ENCODE results near the gene C17orf67. TPM values are rescaled to one million over a fixed set of nuclear protein-coding genes. Genes with fewer than 3 reads are reported as not detected.
"Not testable (repeated sequence)": the region's sequence is repeated elsewhere in the genome, so short reads cannot be mapped to it uniquely, and the experiment has no call there.

Gene C17orf67
- polyA plus RNA-seq, 2 donors: 0.44 to 2.1 TPM

DNA sequence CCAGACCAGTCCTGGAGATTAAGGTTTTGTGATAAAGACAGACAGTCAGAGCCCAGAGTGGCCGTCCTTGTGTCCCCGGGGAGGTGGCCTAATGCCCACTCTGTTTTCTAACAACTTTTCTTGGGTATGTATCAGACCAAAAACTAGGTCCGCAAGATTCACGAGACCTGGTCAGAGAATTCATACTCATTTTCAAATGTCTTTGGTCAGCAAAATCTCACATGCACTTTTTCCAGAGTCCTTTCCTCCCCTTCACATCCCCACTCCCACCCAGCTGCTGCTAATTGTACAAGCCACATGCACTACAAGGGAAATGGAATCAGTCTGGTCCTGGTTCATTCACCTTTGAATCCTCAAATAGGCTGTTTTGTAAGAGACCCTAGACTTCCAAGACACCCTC is 61.7 kb downstream of the C17orf67 start:
- Histone ChIP-seq H3K27ac (ENCODE audit: low read depth in 2 of 2, low read length in 1 of 2) (no peak overlapping the region), H3K27me3 (ENCODE audit: control insufficient read depth in 1 of 2, insufficient read depth in 2 of 2, low read length in 2 of 2) (no peaks in the 10 kb centered on the region), H3K36me3 (ENCODE audit: control insufficient read depth in 2 of 2, insufficient read depth in 2 of 2, low read length in 1 of 2) (no peaks in the 10 kb centered on the region), H3K9me3 (ENCODE audit: control insufficient read depth in 2 of 2, insufficient read depth in 1 of 2, low read depth in 1 of 2, low read length in 1 of 2) (no peaks in the 10 kb centered on the region), H3K4me3 (ENCODE audit: low read depth in 1 of 2, low read length in 2 of 2) (no peak overlapping the region), H3K4me1 (ENCODE audit: control insufficient read depth in 2 of 2, insufficient read depth in 2 of 2, low read length in 1 of 2) (no peaks in the 10 kb centered on the region)
- 84 to 89% methylated on average over 4 of the region's 4 CpGs for WGBS, 2 donors

DNA sequence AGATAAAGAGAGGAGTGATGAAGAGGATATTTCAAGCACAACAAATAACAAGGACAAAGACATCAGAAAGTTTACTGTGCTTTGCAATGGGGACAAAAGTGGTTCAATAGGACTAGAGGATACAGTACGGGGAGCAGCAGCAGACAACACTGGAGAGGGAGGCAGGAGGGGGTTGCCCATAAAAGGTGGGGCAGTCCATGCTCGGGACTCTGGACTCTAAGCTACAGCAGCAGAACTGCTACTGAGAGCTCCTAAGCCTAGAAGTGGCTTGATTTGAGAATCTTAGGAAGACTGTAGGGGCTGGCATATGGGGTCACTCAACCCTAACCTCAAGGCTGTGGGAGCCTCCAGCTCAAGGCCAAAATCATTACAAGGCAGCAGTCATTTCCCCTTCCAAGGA is 62.2 kb downstream of the C17orf67 start:
- Histone ChIP-seq H3K36me3 (ENCODE audit: control insufficient read depth in 2 of 2, insufficient read depth in 2 of 2, low read length in 1 of 2) (no peaks in the 10 kb centered on the region), H3K4me1 (ENCODE audit: control insufficient read depth in 2 of 2, insufficient read depth in 2 of 2, low read length in 1 of 2) (no peaks in the 10 kb centered on the region), H3K4me3 (ENCODE audit: low read depth in 1 of 2, low read length in 2 of 2) (no peak overlapping the region), H3K27ac (ENCODE audit: low read depth in 2 of 2, low read length in 1 of 2) (no peak overlapping the region), H3K9me3 (ENCODE audit: control insufficient read depth in 2 of 2, insufficient read depth in 1 of 2, low read depth in 1 of 2, low read length in 1 of 2) (no peaks in the 10 kb centered on the region), H3K27me3 (ENCODE audit: control insufficient read depth in 1 of 2, insufficient read depth in 2 of 2, low read length in 2 of 2) (no peaks in the 10 kb centered on the region)
- WGBS, 2 donors: 87 to 89% methylated on average over 2 of the region's 2 CpGs

DNA sequence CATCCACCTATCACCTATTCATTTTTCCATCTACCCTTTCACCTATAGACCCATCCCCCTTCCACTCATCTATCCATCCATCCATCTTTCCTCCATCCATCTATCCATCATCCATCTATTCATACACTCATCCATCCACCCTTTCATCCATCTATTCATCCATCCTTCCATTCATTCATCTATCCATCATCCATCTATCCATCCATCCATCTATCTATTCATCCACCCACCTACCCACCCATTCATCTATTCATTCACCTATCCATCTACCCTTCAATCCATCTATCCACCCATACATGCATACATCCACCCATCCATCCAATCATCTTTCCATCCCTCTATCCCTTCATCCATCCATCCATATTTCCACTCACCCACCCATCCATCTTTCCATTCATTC is 63.3 kb downstream of the C17orf67 start:
- Histone ChIP-seq H3K4me3 (ENCODE audit: low read depth in 1 of 2, low read length in 2 of 2) (no peak overlapping the region), H3K27me3 (ENCODE audit: control insufficient read depth in 1 of 2, insufficient read depth in 2 of 2, low read length in 2 of 2) (no peaks in the 10 kb centered on the region), H3K27ac (ENCODE audit: low read depth in 2 of 2, low read length in 1 of 2) (no peak overlapping the region), H3K4me1 (ENCODE audit: control insufficient read depth in 2 of 2, insufficient read depth in 2 of 2, low read length in 1 of 2) (no peaks in the 10 kb centered on the region), H3K36me3 (ENCODE audit: control insufficient read depth in 2 of 2, insufficient read depth in 2 of 2, low read length in 1 of 2) (no peaks in the 10 kb centered on the region), H3K9me3 (ENCODE audit: control insufficient read depth in 2 of 2, insufficient read depth in 1 of 2, low read depth in 1 of 2, low read length in 1 of 2) (no peaks in the 10 kb centered on the region)

DNA sequence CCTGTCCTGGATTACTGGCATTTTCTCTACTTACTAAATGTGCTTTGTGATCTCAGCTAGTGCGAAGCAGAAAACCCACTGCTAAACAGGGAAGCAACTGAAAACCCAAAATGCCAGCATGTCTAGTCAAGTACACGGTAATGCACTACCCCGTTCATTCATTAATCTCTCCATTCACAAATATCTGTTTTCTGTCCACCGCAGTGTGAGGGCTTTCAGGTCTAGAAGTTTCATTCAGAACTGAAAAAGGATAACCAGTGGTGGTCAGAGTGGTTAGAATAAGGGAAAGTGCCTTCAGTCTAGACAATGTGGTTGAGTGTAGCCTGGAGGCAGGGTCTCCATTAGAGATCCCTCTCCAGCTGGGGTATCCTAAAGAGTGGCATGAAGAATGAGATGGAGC is 68.3 kb downstream of the C17orf67 start:
- no peak overlapping the region for H3K27ac ChIP-seq (ENCODE audit: low read depth in 2 of 2, low read length in 1 of 2)
- H3K4me3 ChIP-seq (ENCODE audit: low read depth in 1 of 2, low read length in 2 of 2): no peak overlapping the region
- H3K4me1 ChIP-seq (ENCODE audit: control insufficient read depth in 2 of 2, insufficient read depth in 2 of 2, low read length in 1 of 2): no peaks in the 10 kb centered on the region
- H3K36me3 ChIP-seq (ENCODE audit: control insufficient read depth in 2 of 2, insufficient read depth in 2 of 2, low read length in 1 of 2): no peaks in the 10 kb centered on the region
- WGBS, 2 donors: 78 to 79% methylated on average over 4 of the region's 4 CpGs
- H3K27me3 ChIP-seq (ENCODE audit: control insufficient read depth in 1 of 2, insufficient read depth in 2 of 2, low read length in 2 of 2): no peaks in the 10 kb centered on the region
- H3K9me3 ChIP-seq (ENCODE audit: control insufficient read depth in 2 of 2, insufficient read depth in 1 of 2, low read depth in 1 of 2, low read length in 1 of 2): peaks cover 0 to 5% of the 10 kb centered on the region in 2 donors

DNA sequence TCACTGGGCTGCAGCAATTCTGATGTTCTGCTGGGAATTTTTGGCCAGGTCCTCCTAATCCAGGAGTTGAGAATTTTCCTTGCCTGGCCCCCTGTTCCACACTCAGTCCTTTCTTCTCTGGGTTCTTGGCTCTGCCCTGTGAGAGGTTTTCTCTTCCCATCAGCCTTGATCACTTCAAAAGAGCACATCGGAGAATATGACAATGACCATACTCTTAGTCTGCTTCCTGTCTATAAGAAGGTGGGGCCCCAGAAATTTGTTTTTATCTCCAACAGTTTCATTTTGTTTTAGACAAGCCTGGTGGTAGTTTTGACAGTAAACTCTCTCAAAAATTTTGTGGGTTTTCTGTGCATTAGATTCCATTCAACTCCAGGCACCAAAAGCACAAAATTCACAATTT is 70.7 kb downstream of the C17orf67 start:
- no peaks in the 10 kb centered on the region for H3K4me1 ChIP-seq (ENCODE audit: control insufficient read depth in 2 of 2, insufficient read depth in 2 of 2, low read length in 1 of 2)
- WGBS, 2 donors: 55 to 56% methylated on average over 1 of the region's 1 CpG
- H3K27me3 ChIP-seq (ENCODE audit: control insufficient read depth in 1 of 2, insufficient read depth in 2 of 2, low read length in 2 of 2): no peaks in the 10 kb centered on the region
- H3K27ac ChIP-seq (ENCODE audit: low read depth in 2 of 2, low read length in 1 of 2): no peak overlapping the region
- H3K36me3 ChIP-seq (ENCODE audit: control insufficient read depth in 2 of 2, insufficient read depth in 2 of 2, low read length in 1 of 2): no peaks in the 10 kb centered on the region
- H3K9me3 ChIP-seq (ENCODE audit: control insufficient read depth in 2 of 2, insufficient read depth in 1 of 2, low read depth in 1 of 2, low read length in 1 of 2): peaks cover 0 to 5% of the 10 kb centered on the region in 2 donors
- H3K4me3 ChIP-seq (ENCODE audit: low read depth in 1 of 2, low read length in 2 of 2): no peak overlapping the region

DNA sequence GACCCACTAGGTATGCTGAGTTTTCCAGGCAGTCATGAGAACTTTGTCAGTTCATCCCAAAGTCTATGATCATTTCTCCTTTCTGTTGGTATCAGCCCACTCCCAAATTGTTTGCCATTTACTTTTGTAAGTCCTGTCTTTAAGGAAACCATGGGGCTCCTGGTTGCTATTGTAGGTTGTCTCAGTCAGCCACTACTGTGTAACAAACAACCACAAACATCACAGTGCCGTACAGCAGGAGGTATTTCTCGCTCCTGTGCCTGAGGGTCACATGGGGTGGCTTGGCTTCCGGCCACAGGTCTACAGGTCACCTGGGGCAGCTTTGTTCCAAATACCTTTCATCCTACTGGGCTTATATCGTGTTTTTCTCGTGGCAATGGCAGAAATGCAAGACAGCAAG is 71.6 kb downstream of the C17orf67 start:
- H3K9me3 ChIP-seq (ENCODE audit: control insufficient read depth in 2 of 2, insufficient read depth in 1 of 2, low read depth in 1 of 2, low read length in 1 of 2): peaks cover 0 to 5% of the 10 kb centered on the region in 2 donors
- no peaks in the 10 kb centered on the region for H3K27me3 ChIP-seq (ENCODE audit: control insufficient read depth in 1 of 2, insufficient read depth in 2 of 2, low read length in 2 of 2)
- H3K36me3 ChIP-seq (ENCODE audit: control insufficient read depth in 2 of 2, insufficient read depth in 2 of 2, low read length in 1 of 2): no peaks in the 10 kb centered on the region
- H3K4me3 ChIP-seq (ENCODE audit: low read depth in 1 of 2, low read length in 2 of 2): no peak overlapping the region
- 86 to 90% methylated on average over 5 of the region's 5 CpGs for WGBS, 2 donors
- no peaks in the 10 kb centered on the region for H3K4me1 ChIP-seq (ENCODE audit: control insufficient read depth in 2 of 2, insufficient read depth in 2 of 2, low read length in 1 of 2)
- H3K27ac ChIP-seq (ENCODE audit: low read depth in 2 of 2, low read length in 1 of 2): no peak overlapping the region

DNA sequence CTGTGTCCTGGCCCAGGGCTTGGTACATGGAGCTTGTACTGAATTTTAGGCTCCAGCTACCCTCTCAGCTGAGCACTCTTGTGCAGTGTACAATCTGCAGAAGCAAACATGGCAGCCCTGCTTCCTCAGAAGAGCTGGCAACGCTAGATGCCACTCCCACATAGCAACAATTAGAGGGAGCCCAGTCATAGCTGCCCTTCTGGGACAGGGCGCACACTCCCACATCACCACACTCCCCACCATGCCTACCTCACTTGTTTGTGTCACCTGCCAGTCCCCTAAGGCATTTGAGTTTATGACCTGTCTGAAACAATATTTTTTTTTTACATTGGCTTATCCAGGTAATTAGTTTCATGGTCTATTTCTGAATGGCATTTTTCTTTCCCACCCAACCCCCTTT is 72.3 kb downstream of the C17orf67 start:
- no peaks in the 10 kb centered on the region for H3K36me3 ChIP-seq (ENCODE audit: control insufficient read depth in 2 of 2, insufficient read depth in 2 of 2, low read length in 1 of 2)
- H3K9me3 ChIP-seq (ENCODE audit: control insufficient read depth in 2 of 2, insufficient read depth in 1 of 2, low read depth in 1 of 2, low read length in 1 of 2): peaks cover 0 to 5% of the 10 kb centered on the region in 2 donors
- WGBS, 2 donors: 74 to 85% methylated on average over 2 of the region's 2 CpGs
- H3K4me1 ChIP-seq (ENCODE audit: control insufficient read depth in 2 of 2, insufficient read depth in 2 of 2, low read length in 1 of 2): no peaks in the 10 kb centered on the region
- H3K27me3 ChIP-seq (ENCODE audit: control insufficient read depth in 1 of 2, insufficient read depth in 2 of 2, low read length in 2 of 2): no peaks in the 10 kb centered on the region
- H3K4me3 ChIP-seq (ENCODE audit: low read depth in 1 of 2, low read length in 2 of 2): no peak overlapping the region
- H3K27ac ChIP-seq (ENCODE audit: low read depth in 2 of 2, low read length in 1 of 2): no peak overlapping the region

DNA sequence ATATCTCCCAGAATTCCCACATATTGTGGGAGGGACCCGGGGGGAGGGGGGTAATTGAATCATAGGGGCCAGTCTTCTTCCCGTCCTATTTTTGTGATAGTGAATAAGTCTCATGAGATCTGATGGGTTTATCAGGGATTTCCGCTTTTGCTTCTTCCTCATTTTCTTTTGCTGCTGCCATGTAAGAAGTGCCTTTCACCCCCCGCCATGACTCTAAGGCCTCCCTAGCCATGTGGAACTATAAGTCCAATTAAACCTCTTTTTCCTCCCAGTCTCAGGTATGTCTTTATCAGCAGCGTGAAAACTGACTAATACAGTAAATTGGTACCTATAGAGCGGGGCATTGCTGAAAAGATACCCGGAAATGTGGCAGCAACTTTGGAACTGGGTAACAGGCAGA is 76.1 kb downstream of the C17orf67 start:
- H3K4me1 ChIP-seq (ENCODE audit: control insufficient read depth in 2 of 2, insufficient read depth in 2 of 2, low read length in 1 of 2); H3K27ac ChIP-seq (ENCODE audit: low read depth in 2 of 2, low read length in 1 of 2); H3K36me3 ChIP-seq (ENCODE audit: control insufficient read depth in 2 of 2, insufficient read depth in 2 of 2, low read length in 1 of 2); H3K9me3 ChIP-seq (ENCODE audit: control insufficient read depth in 2 of 2, insufficient read depth in 1 of 2, low read depth in 1 of 2, low read length in 1 of 2); H3K27me3 ChIP-seq (ENCODE audit: control insufficient read depth in 1 of 2, insufficient read depth in 2 of 2, low read length in 2 of 2); H3K4me3 ChIP-seq (ENCODE audit: low read depth in 1 of 2, low read length in 2 of 2): not testable (repeated sequence)
- WGBS, 2 donors: 91 to 93% methylated on average over 7 of the region's 7 CpGs

DNA sequence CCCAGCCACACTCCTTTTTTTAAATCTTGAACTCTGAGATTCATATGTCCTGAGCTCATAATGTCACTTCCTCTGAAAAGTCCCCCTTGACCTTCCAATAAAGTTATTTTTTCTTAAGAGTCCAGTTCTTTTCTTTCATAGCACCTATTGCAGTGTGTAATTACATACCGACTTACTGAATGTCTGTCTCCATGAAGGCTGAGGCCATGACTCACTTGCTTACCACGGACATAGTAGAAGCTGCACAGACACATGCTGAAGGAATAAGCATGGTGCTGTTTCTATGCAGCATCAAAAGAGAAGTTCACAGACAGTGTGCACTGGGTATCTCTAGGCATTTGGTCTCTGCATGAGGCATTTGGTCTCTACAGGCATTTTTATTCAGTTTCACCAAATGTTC is 77.2 kb downstream of the C17orf67 start:
- Histone ChIP-seq H3K27ac (ENCODE audit: low read depth in 2 of 2, low read length in 1 of 2) (no peak overlapping the region), H3K36me3 (ENCODE audit: control insufficient read depth in 2 of 2, insufficient read depth in 2 of 2, low read length in 1 of 2) (no peaks in the 10 kb centered on the region), H3K4me1 (ENCODE audit: control insufficient read depth in 2 of 2, insufficient read depth in 2 of 2, low read length in 1 of 2) (no peaks in the 10 kb centered on the region), H3K27me3 (ENCODE audit: control insufficient read depth in 1 of 2, insufficient read depth in 2 of 2, low read length in 2 of 2) (no peaks in the 10 kb centered on the region), H3K9me3 (ENCODE audit: control insufficient read depth in 2 of 2, insufficient read depth in 1 of 2, low read depth in 1 of 2, low read length in 1 of 2) (peaks cover 0 to 2% of the 10 kb centered on the region in 2 donors), H3K4me3 (ENCODE audit: low read depth in 1 of 2, low read length in 2 of 2) (no peak overlapping the region)
- WGBS, 2 donors: 58 to 63% methylated on average over 2 of the region's 2 CpGs

DNA sequence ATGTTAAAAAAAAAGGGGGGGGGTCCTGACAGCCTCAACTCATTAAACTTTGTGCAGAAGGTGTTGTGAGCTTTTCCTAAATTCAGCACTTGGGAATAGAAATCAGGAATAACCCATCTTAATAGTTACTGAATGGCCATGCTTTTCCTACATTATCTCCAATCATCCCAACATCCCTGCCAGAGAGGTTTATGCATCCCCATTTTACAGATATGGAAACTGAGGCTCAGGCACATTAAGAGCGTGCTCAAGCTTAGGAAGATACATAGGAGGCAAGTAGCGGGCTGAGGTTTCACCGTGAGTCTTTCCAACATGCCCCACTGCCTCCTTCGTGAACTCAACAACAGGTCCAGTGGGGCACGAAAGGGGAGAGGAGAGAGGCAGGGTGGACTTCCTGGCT is 78.4 kb downstream of the C17orf67 start:
- no peaks in the 10 kb centered on the region for H3K27me3 ChIP-seq (ENCODE audit: control insufficient read depth in 1 of 2, insufficient read depth in 2 of 2, low read length in 2 of 2)
- WGBS, 2 donors: 84 to 87% methylated on average over 5 of the region's 5 CpGs
- H3K36me3 ChIP-seq (ENCODE audit: control insufficient read depth in 2 of 2, insufficient read depth in 2 of 2, low read length in 1 of 2): no peaks in the 10 kb centered on the region
- H3K4me1 ChIP-seq (ENCODE audit: control insufficient read depth in 2 of 2, insufficient read depth in 2 of 2, low read length in 1 of 2): no peaks in the 10 kb centered on the region
- H3K4me3 ChIP-seq (ENCODE audit: low read depth in 1 of 2, low read length in 2 of 2): no peak overlapping the region
- H3K9me3 ChIP-seq (ENCODE audit: control insufficient read depth in 2 of 2, insufficient read depth in 1 of 2, low read depth in 1 of 2, low read length in 1 of 2): no peaks in the 10 kb centered on the region
- no peak overlapping the region for H3K27ac ChIP-seq (ENCODE audit: low read depth in 2 of 2, low read length in 1 of 2)
